Measurements from ENCODE around the gene RNASEH1.
"Not testable (repeated sequence)": the region's sequence is repeated elsewhere in the genome, so short reads cannot be mapped to it uniquely, and the experiment has no call there.

Gene RNASEH1

DNA sequence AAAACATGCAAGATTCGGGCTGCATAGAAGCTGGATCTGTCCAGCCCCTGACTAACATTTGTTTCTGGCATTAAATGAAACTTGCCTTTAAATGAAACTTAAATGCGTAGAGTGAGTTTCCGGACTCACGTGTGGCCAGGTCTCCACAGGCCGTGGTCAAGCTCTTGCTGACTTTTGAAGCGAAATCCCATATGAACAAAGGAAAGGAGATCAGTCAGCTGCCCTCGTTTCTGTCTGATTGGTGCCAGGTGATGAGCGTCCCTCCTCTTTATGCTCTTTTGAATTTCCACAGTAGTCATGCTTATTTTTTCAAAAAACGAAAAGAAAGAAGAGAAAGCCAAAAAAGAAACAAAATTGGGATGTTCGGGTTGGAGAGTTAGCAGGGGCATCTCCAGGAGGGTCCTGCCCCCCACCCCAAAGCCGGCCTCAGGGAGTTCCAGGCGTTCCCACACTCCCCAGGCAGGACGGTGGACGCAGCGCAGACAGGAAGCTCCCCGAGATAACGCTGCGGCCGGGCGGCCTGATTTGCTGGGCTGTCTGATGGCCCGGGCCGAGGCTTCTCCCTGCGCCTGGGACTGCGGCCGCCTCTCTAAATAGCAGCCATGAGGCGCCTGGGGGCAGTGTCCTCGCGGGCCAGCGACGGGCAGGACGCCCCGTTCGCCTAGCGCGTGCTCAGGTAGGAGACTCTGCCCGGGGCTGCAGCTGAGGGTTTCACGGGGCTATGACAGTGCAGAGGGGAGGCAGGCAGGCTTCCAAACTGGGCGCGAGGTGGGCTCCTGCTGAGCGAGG lies 36.6 kb upstream of the RNASEH1 start, which contains the start of gene COLEC11:
COLEC11 (plus strand) TSS at position 620 of the 789 bp plus-strand sequence. CDS start 9,229 bp downstream, outside the sequence.
- DNase-seq (ENCODE audit: low read depth, low spot score), result no peak

DNA sequence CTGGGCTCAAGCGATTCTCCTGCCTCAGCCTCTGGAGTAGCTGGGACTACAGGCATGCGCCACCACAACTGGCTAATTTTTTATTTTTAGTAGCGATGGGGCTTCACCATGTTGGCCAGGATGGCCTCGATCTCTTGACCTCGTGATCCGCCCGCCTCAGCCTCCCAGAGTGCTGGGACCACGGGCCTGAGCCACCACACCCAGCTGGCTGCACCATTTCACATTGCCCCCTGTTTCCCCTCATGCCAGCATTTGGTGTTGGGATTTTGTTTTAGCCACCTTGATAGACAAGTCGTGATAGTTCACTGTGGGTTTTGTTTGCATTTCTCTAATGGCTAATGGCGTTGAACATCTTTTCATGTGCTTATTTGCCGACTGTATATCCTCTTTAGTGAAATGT lies 31.0 kb upstream of the RNASEH1 start:
- DNase-seq (ENCODE audit: low read depth, low spot score), result no peak

DNA sequence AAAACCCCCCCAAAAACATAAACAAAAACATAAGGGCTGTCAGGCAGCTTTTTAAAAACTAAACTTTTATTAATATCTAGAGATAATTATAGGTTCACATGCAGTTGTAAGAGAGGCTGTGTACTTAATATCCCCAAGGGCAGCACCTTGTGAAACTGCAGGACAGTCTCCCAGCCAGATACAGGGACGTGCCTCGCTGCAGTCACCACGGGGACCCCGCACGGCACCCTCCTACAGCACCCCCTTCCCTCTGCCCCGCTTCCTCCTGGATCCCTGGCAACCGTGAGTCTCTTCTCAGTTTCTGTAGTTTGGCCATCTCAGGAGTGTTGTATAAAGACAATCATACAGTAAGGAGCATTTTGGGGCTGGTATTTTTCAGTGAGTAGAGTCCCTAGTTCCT lies 30.0 kb upstream of the RNASEH1 start:
- no peak for DNase-seq (ENCODE audit: low read depth, low spot score)

- no peak for DNase-seq (ENCODE audit: low read depth, low spot score)
Measured at GRCh38 chr2:3587432-3587831, 29.3 kb upstream of the RNASEH1 start.

DNA sequence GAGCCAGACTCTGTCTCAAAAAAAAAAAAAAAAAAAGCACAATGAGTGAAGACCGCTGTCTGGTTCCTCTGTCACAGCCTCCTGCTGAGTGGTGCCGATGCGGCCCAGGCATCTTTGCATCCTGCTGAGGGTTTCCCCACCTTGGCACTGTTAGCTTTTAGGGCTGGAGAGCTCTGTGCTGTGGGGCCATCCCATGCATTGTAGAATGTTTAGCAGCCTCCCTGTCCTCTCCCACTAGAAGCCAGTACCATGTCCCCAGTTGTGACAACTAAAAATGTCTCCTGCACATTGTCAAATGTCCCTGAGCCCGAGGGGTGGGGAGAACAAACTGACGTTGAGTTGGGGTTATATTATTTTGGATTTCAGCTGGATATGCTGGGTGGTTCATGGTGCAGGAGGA lies 28.9 kb upstream of the RNASEH1 start:
- no peak for DNase-seq (ENCODE audit: low read depth, low spot score)

DNA sequence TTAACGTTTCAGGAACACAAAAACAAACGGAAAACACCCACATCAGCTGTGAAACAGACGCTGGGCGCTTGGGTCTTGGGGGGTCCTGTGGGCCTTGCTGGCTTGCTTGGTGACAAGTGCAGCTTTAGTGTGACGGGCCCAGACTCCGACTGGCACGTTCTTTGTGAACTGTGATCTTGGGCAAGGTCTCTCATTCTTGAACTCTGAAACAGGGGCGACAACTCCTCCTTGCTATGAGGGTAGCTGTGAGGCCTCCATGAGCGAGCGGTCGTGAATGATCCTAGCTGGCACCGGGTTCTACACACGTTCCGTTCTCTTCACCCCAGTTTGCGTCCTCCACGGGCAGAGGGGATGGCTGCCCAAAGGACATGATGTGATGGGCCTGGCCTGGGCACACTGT lies 28.1 kb upstream of the RNASEH1 start:
- no peak for DNase-seq (ENCODE audit: low read depth, low spot score)

DNA sequence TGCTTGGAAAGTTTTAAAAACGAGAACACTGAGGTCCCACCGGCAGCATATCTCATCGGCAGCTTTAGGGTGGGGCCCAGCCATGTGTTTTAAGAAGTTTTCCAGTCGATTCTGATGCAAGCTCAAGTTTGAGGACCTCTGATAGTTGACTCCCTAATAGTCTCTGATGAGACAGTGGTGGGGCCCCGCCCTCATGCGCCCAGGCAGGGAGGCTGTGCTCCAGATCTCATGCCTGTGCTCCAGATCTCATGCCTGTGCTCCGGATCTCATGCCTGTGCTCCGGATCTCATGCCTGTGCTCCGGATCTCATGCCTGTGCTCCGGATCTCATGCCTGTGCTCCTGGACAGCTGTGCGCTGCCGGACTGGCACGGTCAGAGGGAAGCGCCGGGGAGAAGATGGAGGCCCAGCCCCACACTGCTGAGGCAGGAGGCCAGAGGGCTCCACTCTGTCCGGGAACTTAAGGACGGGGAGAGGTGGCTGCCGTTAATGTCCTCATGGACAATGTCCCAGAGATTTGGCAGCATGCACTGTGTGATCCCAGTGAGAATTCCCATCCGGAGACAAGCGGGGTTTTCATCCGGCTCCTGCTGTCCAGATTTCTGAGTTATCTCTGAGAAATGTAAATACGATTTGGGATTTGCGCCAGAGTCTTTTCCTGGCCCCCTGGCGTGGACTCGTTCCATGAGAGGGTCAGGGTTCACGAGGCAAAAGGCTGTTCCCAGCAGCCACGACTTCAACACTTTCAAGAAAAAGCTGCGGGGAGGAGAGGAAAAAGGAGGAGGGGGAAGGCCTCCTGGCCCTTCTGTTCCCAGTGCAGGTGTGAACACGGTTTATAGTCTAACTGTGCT lies 27.4 kb upstream of the RNASEH1 start:
- no peak for DNase-seq (ENCODE audit: low read depth, low spot score)

GRCh38 chr2:3584608-3585260 lies 26.6 kb upstream of the RNASEH1 start:
- no peak for DNase-seq (ENCODE audit: low read depth, low spot score)

DNA sequence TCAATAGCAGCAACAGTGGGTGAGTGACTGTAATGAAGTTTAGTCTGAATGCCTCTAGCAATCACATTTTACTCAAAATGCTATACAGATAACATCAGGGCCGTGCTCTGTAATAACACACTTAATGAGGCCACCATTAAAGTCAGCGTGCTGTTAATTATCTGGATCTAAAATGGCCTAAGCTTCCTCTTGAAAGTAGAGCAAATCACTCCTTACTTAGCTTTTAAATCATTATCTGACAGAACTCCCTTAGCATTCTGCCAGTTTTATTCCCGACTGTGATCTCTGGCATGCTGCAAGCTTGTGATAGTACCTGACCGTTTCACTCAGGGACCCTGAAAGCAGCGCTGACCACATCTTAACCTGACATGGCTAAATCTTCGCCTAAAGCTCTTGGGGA lies 25.9 kb upstream of the RNASEH1 start:
- no peak for DNase-seq (ENCODE audit: low read depth, low spot score)

DNA sequence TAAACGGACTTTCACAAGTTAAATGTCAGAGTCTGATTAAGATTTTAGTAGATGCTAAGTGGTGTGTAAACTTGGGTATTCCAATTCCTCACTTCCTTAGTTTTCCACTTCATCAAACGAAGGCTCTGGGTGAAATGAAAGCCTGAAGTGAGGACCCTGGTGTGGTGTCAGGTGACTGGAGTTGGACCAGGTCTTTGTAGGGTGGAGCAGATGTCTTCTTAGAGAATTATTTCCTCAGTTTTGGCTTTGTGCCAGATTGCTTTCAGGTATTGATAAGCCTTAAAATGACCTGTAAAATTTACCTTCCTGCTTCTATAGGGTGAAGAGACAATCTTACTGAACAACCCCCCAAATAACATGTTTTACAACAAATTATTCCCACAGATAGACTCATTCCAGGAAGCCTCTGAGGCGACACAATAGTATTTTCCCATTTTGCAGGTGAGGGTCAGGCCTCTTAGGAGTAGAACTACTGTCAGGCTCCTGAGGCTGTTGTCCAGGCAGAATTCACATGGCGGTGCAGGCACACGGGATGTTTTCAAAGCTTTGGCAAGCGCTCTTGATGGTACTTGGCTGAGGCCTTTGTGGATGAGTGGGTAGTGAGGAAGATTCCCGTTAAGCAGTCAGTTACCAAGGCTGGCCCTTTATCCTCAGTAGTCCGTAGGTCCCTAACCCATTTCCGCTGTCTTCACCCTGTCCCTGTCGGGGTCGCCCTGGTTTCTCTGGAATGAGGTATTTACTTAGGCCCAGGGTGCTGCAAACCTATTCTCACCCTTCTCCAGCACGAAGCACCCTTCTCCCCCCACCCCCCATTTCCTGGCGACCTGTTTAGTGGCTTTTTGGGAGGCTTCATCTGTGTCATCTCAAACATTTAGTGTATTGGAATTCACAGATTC lies 23.5 kb upstream of the RNASEH1 start:
- no peak for DNase-seq (ENCODE audit: low read depth, low spot score)

GRCh38 chr2:3580449-3580848 lies 22.3 kb upstream of the RNASEH1 start:
- no peak for DNase-seq (ENCODE audit: low read depth, low spot score)

DNA sequence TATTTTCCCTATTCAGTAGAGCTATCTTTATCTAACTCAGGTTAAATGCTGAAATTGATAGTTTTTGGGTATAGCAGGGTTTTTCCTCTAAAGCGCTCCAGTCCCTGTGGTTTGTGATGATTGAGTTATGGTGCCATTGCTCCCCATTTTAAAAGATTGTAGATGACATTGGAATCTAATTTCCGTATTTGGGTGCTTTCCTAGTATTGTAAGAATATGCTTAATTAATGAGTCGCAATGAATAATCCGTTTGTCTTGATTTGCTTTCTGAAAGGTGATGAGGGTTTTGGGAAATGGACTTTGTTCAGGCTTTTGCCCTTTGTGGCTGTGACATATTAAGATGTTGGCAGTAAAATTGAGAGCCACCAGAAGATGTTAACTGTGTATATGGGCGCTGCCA lies 20.9 kb upstream of the RNASEH1 start:
- DNase-seq (ENCODE audit: low read depth, low spot score), result no peak

- DNase-seq (ENCODE audit: low read depth, low spot score), result not testable (repeated sequence)
Measured at GRCh38 chr2:3576263-3576630, 18.1 kb upstream of the RNASEH1 start.

- DNase-seq (ENCODE audit: low read depth, low spot score), result no peak
Measured at GRCh38 chr2:3575534-3576262, 17.6 kb upstream of the RNASEH1 start.

GRCh38 chr2:3574155-3574554 lies 16.0 kb upstream of the RNASEH1 start:
- DNase-seq (ENCODE audit: low read depth, low spot score), result no peak

DNA sequence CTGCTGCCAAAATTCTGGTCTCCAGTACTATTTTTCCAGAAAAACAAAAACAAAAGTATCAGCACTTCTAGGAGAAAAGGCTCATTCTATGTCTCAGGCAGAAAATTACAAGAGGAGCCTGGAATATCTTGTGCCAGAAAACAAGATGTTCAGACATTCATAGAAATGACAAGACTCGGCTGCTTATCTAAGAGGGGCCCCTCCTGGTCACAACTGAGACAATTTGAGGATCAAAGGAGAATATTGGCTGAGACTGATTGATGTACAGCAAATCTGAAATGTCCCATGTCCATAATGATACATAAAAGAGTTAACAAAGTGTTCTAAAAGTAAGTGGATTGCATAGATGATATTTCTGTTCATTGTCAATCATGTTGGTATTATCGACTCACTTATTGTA lies 14.5 kb upstream of the RNASEH1 start:
- DNase-seq (ENCODE audit: low read depth, low spot score), result no peak

DNA sequence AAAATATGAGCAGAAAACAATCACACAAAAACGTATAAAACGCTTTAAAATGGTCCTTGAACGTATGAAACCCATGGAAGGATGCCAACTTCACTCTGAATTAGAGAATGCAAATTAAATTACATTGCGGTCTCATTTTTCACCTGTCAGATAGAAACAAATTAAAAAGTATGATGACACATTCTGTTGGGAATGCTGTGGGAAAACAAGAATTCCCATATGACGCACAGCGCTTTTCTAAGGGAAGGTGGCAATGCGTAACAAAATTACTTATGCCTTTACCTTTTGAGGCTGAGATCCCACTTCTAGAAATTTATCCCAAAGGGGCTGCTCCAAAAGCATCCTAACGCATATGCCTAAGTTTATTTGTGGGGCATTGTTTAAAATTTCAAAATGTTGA lies 13.2 kb upstream of the RNASEH1 start:
- DNase-seq (ENCODE audit: low read depth, low spot score), result no peak

DNA sequence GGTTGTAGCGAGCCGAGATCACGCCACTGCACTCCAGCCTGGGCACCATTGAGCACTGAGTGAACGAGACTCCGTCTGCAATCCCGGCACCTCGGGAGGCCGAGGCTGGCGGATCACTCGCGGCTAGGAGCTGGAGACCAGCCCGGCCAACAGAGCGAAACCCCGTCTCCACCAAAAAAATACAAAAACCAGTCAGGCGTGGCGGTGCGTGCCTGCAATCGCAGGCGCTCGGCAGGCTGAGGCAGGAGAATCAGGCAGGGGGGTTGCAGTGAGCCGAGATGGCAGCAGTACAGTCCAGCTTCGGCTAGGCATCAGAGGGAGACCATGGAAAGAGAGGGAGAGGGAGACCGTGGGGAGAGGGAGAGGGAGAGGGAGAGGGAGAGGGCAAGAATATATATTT lies 11.5 kb upstream of the RNASEH1 start:
- DNase-seq (ENCODE audit: low read depth, low spot score), result not testable (repeated sequence)

GRCh38 chr2:3566806-3567205 lies 8.7 kb upstream of the RNASEH1 start:
- DNase-seq (ENCODE audit: low read depth, low spot score), result no peak

GRCh38 chr2:3565117-3565516 lies 7.0 kb upstream of the RNASEH1 start:
- DNase-seq (ENCODE audit: low read depth, low spot score), result no peak

GRCh38 chr2:3563521-3563976 lies 5.4 kb upstream of the RNASEH1 start:
- DNase-seq (ENCODE audit: low read depth, low spot score), result no peak
